NCI-H2196 (cell line): Measurements from ENCODE around the gene LCE6A.

Experiments used
- DNase-seq: peaks from one replicate; lab custom pipeline; 2025; ENCODE audit not compliant: unreplicated experiment; lab: John Stamatoyannopoulos, UW

LCE6A gene, protein sequence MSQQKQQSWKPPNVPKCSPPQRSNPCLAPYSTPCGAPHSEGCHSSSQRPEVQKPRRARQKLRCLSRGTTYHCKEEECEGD

GRCh38 chr1:152842556-152842955 lies at the start of gene LCE6A:
TSS of gene LCE6A (plus strand) at chr1:152842856. CDS start at chr1:152843521, 665 bp downstream.
- no peak for DNase-seq

DNA sequence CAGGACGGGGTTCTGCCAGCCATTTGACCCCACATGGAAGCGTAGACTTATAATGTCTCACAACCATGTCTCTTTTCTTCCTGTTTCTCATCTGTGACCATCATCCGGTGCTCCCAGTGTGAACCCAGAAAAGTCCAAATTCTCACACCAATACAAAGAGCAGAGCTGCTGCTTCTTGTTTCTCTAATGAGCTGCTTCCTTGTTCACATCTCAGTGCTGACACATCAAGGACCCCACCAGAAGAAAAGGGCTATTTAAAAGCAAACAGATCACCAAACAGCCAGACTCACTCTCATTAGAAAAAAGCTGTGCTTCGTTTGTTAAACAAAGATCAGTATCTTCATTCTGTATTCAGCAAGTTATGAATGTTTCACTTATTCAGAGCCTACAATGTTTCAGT lies 47.0 kb upstream of the LCE6A start:
- DNase-seq, result no peak

DNA sequence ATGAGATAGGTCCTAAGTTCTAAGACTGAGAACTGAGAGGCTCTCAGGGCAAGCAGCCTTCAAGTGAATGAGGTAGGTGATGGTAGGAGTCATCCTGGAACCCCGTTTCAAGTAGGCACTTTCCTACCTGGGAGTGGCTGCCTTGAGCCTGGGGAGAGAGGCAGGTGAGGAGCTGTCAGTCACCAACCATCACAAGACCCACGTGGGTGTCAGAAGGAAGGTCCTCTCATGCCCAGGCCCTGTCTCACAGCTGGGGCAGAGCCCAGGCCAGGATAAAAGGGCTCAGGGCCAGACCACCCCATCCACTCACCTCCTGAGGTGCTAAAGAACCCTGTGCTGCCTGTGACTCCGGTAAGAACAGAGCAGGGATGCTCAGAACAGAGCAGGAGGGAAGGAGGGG lies 46.2 kb upstream of the LCE6A start, which contains the start of gene LCE1D:
Gene LCE1D (plus strand): TSS at position 301 of the 400 bp plus-strand sequence. CDS start 1,074 bp downstream, outside the sequence.
- no peak for DNase-seq

DNA sequence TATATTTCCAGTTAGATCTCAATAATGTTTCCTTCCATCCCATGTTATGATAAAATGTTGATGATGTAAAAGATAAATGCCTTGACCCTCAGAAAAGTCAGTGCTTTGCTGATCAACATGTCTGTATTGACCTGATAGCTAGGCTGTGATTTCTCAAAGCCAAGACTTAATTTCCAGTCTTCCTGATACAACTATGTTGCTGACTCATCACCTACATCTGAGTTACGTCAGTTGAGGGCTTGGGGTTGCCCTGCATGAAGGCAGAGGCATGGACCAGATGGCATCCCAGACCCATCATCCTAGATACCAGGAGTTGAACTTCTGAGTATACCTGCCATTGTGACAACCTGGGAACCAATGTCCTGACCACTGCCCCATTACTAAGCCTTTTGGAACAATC lies 41.3 kb upstream of the LCE6A start:
- no peak for DNase-seq

DNA sequence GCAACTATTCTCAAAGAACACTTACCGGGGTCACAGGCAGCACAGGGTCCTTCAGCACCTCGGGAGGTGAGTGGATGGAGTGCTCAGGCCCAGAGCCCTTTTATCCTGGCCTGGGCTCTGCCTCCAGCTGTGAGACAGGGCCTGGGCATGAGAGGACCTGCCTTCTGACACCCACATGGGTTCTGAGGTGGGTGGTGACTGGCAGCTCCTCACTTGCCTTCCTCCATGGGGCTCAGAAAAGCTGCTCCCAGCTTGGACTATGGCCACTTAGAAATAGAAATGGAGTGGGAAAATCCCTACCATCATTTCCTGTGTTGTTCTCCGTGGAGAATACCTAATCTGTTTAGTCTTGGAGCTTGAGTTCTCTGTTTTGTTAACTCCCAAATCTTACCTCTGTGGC lies 36.1 kb upstream of the LCE6A start, which contains the start of gene LCE1C:
Gene LCE1C (minus strand): TSS at position 76 of the 400 bp plus-strand sequence. CDS start 1,173 bp downstream, outside the sequence.
- no peak for DNase-seq

DNA sequence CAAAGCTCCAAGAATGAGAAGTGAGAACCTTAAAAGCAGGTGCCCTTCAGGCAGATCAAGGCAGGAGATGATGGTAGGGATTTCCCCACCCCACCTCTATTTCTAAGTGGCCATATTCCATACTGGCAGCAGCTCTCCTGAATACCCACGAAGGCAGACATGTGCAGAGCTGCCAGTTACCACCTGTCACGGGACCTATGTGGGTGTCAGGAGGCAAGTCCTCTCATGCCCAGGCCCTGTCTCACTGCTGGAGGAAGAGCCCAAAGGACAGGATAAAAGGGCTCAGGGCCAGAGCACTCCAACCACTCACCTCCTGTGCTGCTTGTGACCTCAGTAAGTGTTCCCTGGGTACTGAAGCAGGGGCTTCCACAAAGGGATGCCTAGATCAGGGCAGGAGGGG lies 31.6 kb upstream of the LCE6A start:
- DNase-seq, result no peak

DNA sequence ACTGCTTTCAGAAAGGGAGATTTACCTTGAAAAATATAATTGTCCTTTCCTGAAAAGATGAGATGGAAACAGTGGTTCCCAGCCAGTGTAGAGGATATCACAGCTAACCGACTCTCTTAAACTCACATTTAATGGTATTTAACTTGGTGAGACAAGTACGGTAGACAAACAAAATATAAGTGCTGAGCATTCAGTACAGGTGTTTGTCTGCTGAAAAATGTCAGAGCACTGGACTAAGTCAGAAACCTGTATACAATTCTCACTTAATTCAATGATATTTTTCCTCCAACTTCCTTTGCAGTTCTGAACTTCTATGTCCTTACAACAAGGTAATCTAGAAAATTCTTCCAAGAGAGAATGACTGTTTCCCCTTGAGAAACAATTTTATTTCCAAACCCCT lies 31.0 kb upstream of the LCE6A start, which contains the start of gene LCE1B:
Gene LCE1B (plus strand): TSS at position 301 of the 400 bp plus-strand sequence. CDS start 476 bp downstream, outside the sequence.
- no peak for DNase-seq

GRCh38 chr1:152817309-152817708 lies 25.3 kb upstream of the LCE6A start:
- no peak for DNase-seq

DNA sequence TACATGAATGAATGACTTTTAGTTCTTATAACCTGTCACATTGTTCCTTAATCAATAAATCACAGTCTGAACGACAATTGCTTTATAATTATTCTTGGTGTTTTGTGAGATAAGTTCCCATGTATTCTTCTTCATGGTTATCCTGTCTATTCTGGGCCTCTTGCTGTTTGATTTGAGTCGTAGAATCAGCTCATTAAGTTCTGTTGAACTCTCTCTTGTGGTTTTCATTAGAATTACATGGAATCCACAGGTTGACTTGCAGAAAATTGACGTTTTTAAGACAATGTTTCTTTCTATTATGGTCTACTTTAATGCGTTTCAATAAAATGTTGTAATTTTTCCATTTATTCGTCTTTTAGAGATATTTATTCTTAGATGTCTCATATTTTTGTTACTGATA lies 19.4 kb upstream of the LCE6A start:
- DNase-seq, result no peak

- DNase-seq, result no peak
These were observed 17.7 kb upstream of the LCE6A start for GRCh38 chr1:152824964-152825363.

- DNase-seq, result no peak
These were observed 15.5 kb upstream of the LCE6A start, which contains the start of gene LCE1A for GRCh38 chr1:152827173-152827572. TSS of gene LCE1A (plus strand) at chr1:152827473. CDS start at chr1:152827473, 0 bp downstream.

DNA sequence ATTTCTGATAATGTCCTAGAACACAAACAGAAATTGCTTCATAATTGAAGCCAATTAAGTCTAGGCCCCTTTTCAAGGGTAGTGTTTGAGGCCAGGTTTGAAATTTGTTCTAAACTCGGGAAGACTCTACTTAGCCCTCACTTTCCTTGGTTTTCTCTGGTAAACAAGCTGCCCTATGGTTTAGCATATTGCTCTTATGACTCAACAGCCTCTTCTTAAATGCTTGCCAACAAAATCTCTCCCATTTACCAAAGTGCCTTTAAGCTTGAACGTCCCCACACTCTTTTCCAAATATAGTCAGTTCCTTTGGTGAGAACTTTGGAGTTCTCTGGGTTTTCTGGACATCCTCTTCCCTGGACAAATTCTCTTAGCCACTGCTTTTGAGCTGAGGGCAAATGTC lies 5.8 kb upstream of the LCE6A start:
- no peak for DNase-seq

DNA sequence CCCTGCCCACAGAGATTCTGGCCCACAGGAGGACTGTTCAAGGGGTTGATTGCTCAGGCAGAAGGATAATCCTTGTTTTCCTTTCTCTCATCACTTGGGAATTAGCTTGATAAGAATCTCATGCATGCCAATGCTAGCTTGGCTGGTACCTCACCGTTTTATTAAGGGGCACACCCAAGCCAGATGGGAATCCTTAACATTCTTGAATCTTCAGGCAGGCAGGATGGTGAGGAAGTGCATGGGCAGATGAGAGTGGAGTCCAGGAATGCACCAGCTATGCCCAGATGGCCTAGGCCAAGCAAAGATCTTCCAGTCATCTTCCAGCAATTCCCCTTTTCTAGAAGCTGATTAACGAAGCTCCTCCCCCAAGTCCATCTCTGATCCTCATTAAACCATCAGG lies 13.0 kb downstream of the LCE6A start:
- no peak for DNase-seq

- DNase-seq, result no peak
These were observed 15.4 kb downstream of the LCE6A start for GRCh38 chr1:152858062-152858461.

DNA sequence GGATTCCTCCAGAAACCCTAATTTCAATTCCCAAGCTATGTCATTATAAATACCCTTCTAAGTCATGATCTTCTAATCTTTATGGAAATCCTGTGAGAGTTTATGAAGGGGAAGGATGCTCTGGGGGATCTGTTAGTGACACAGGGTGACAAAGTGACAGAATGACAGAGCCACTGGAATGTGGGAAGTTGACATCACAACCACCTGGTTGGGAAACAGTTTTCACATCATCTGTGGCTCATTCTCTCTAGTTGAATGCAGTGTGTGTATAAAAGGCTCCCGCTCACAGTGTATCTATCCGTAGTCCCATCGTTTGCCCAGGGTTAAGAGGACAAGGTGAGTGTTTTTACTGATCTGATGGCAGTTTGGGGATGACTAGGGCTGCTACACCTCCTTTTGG lies 17.0 kb downstream of the LCE6A start, which contains the start of gene LCE7A:
Gene LCE7A (plus strand): TSS at position 301 of the 400 bp plus-strand sequence. CDS start 702 bp downstream, outside the sequence.
- DNase-seq, result no peak

DNA sequence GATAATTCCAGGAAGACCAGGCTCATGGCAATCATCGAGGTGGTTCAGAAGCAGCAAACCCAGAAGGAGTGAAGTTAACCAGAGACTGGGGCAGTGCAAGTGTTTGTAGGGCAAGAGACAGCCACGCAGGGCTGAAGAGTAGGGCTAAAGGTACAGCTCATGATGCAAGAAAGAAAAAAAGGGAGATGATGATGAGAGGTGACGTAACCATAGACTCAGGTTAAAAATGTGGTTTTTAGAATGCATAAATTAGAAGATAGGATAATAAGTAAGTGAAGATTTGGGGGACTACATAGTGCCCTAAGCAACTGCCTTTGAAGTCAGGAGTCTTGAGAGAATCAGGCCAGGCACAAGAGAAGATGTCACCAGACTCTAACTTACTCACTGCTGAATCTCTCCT lies 17.5 kb downstream of the LCE6A start:
- no peak for DNase-seq

DNA sequence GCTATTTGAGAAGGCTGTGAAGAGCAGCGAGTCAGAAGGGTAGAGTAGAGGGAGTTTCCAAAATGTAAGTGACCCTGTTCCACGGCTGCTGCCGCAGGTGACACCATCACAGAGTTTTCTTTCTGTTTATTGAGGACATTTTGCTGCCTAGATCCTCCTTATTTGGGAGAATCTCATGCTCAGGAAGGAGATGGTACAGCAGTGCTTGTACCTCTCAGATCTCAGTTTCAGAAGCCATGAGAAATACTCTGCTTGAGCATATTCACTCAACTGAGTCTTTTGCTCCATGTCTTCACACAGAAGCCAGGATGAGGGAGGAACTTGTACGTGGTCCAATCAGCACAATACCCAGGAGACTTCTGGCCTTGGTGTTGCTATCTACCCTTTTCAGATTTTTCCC lies 18.7 kb downstream of the LCE6A start:
- DNase-seq, result no peak

DNA sequence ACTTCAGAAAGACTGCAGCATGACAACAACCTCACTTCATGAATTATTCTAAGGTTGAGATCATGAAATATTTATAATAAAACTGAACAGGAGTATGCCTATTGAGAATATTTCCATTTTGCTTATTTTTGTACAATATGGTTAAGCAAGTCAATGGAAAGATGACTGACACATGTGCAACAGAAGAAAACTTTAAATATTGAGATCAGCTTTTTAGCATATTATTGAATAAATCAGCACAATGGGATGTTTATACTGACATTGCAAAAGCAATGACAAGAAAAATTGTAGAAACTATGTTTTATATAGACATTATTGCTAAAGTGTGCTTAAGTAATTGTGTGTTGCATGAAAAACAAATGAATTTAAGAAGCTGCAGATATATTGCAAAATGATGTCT lies 21.8 kb downstream of the LCE6A start:
- no peak for DNase-seq

GRCh38 chr1:152866321-152866720 lies 23.7 kb downstream of the LCE6A start:
- no peak for DNase-seq

- DNase-seq, result peak; percentile 72
These were observed 27.3 kb downstream of the LCE6A start for GRCh38 chr1:152869808-152870419.

GRCh38 chr1:152870831-152871730 lies 28.4 kb downstream of the LCE6A start:
- no peak for DNase-seq

GRCh38 chr1:152871731-152872126 lies 29.1 kb downstream of the LCE6A start:
- no peak for DNase-seq
